PC-9 (cell line): ENCODE results near the gene SLC36A2. TPM values are rescaled to one million over a fixed set of nuclear protein-coding genes. Genes with fewer than 3 reads are reported as not detected.

Source experiments
- BruUV-seq: library from RNA; stranded (reverse); fragments of 400-500 nt; replicated peaks from 2 replicates; lab custom pipeline; 2021; lab: Mats Ljungman, UMichigan
- CTCF ChIA-PET: fragments of 300-600 bp; sonication (Branson Sonifier 250); formaldehyde crosslinking; loops from one replicate; lab custom pipeline; 2022; ENCODE audit warnings: antibody characterized with exemption; lab: Charles Lee
- POLR2A ChIA-PET: fragments of 300-600 bp; sonication (Branson Sonifier 250); formaldehyde crosslinking; loops from one replicate; lab custom pipeline; 2022; ENCODE audit warnings: antibody characterized with exemption; ENCODE audit not compliant: unreplicated experiment; lab: Charles Lee
- DNase-seq, 2 experiments: peaks; one replicate each; pipeline versions ENCODE4 v3.0.0 to v3.0.0-alpha.2; 2015 to 2022; ENCODE audit warnings: mixed read lengths in 1 of 2
- H2AFZ ChIP-seq: fragments of 200-600 bp; sonication (generic); 2 replicates; pipeline ENCODE4 v1.8.1; 2017; ENCODE audit warnings: antibody characterized with exemption
- H3F3A ChIP-seq: fragments of 200-600 bp; sonication (generic); 2 replicates; pipeline ENCODE4 v1.8.1; 2017; ENCODE audit warnings: antibody characterized with exemption, mild to moderate bottlenecking, low read depth; ENCODE audit not compliant: insufficient read depth
- H3K27ac ChIP-seq: fragments of 200-600 bp; sonication (generic); 2 replicates; pipeline ENCODE4 v1.6.1; 2016; ENCODE audit warnings: mixed run types
- H3K27me3 ChIP-seq: fragments of 200-600 bp; sonication (generic); 2 replicates; pipeline ENCODE4 v1.6.1; 2016; ENCODE audit warnings: low read depth, mixed run types; ENCODE audit not compliant: insufficient read depth
- H3K36me3 ChIP-seq: fragments of 200-600 bp; sonication (generic); 2 replicates; pipeline ENCODE4 v1.6.1; 2016; ENCODE audit warnings: low read depth, mixed run types
- H3K4me1 ChIP-seq: fragments of 200-600 bp; sonication (generic); replicated peaks from 2 replicates; pipeline ENCODE4 v1.6.1; 2016; ENCODE audit warnings: mixed run types; ENCODE audit not compliant: insufficient read depth
- H3K4me2 ChIP-seq: fragments of 200-600 bp; sonication (generic); 2 replicates; pipeline ENCODE4 v1.6.1; 2017; ENCODE audit warnings: mixed run types
- H3K4me3 ChIP-seq: fragments of 200-600 bp; sonication (generic); 2 replicates; pipeline ENCODE4 v1.6.1; 2016; ENCODE audit warnings: mixed run types
- H3K79me2 ChIP-seq: fragments of 200-600 bp; sonication (generic); 2 replicates; pipeline ENCODE4 v1.6.1; 2017; ENCODE audit warnings: low read depth, mixed run types
- H3K9me2 ChIP-seq: fragments of 200-600 bp; sonication (generic); 2 replicates; pipeline ENCODE4 v1.8.1; 2017; ENCODE audit warnings: mild to moderate bottlenecking; ENCODE audit not compliant: insufficient read depth
- H3K9me3 ChIP-seq: fragments of 200-600 bp; sonication (generic); 2 replicates; pipeline ENCODE4 v1.8.1; 2016; ENCODE audit warnings: low read depth; ENCODE audit not compliant: insufficient read depth
- H4K20me1 ChIP-seq: fragments of 200-600 bp; sonication (generic); 2 replicates; pipeline ENCODE4 v1.8.1; 2017; ENCODE audit not compliant: insufficient read depth
- EZH2 ChIP-seq: fragments of 200-600 bp; sonication (generic); IDR thresholded peaks from 2 replicates; pipeline ENCODE4 v1.8.0; 2017; ENCODE audit warnings: antibody characterized with exemption, low read depth
- intact Hi-C: fragments of 100-400 bp; cut with micrococcal nuclease; formaldehyde crosslinking; loops from one replicate; pipeline ENCODE4 v1.10.0; 2022; ENCODE audit not compliant: unreplicated experiment
- total RNA-seq: library from RNA; stranded (reverse); gene quantifications from 2 replicates; pipeline ENCODE4 v1.2.3, GENCODE V29; 2021
- TF ChIP-seq, protein P1 (sequence below): fragments of 200-600 bp; sonication (generic); conservative IDR thresholded peaks from 2 replicates; pipeline ENCODE4 v1.6.1; 2017; ENCODE audit warnings: mixed run types, antibody characterized with exemption, mild to moderate bottlenecking, moderate library complexity

SLC36A2 gene
- total RNA-seq, 1 experiment from 2014 or later = not detected

DNA sequence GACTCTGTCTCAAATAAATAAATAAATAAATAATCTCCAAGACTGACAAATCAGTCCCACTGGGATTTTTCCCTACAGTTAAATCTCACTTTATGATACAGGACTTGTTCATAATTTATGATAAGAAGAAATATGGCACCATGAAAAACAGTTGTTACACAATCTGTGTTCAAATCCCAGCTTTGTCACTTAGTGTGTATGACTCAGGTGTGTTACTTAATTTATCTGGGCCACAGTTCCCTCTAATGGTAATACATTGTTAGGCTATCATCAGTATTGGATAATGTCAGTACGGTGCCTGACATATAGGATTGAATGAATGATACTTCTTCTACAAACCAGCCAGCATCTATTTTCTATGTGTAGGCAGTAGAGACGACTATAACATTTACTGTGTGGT is 66.9 kb downstream of the SLC36A2 start:
- Histone ChIP-seq H2AFZ (no peak overlapping the region), H3K4me2 (no peak overlapping the region), H3K4me3 (no peak overlapping the region), H3K4me1 (no peaks in the 10 kb centered on the region), H4K20me1 (no peaks in the 10 kb centered on the region), H3K36me3 (no peaks in the 10 kb centered on the region), H3K9me3 (no peaks in the 10 kb centered on the region), H3K27ac (no peak overlapping the region), H3F3A (no peaks in the 10 kb centered on the region), H3K79me2 (no peaks in the 10 kb centered on the region), H3K9me2 (no peaks in the 10 kb centered on the region), H3K27me3 (no peaks in the 10 kb centered on the region)
- TF ChIP-seq, protein P1, sequence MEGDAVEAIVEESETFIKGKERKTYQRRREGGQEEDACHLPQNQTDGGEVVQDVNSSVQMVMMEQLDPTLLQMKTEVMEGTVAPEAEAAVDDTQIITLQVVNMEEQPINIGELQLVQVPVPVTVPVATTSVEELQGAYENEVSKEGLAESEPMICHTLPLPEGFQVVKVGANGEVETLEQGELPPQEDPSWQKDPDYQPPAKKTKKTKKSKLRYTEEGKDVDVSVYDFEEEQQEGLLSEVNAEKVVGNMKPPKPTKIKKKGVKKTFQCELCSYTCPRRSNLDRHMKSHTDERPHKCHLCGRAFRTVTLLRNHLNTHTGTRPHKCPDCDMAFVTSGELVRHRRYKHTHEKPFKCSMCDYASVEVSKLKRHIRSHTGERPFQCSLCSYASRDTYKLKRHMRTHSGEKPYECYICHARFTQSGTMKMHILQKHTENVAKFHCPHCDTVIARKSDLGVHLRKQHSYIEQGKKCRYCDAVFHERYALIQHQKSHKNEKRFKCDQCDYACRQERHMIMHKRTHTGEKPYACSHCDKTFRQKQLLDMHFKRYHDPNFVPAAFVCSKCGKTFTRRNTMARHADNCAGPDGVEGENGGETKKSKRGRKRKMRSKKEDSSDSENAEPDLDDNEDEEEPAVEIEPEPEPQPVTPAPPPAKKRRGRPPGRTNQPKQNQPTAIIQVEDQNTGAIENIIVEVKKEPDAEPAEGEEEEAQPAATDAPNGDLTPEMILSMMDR = no peak
- no peak for TF ChIP-seq EZH2
- ChIA-PET POLR2A (no interaction called here), CTCF (interaction anchor here (0.6 kb wide), 1 partner anchor 39 kb away, joined by 5 read pairs; no protein-coding TSS in a partner anchor)
- intact Hi-C loops = no loop called here
- DNase-seq = peak in 1 of 2 experiments; percentile 50
- BruUV-seq = no TSS peak

DNA sequence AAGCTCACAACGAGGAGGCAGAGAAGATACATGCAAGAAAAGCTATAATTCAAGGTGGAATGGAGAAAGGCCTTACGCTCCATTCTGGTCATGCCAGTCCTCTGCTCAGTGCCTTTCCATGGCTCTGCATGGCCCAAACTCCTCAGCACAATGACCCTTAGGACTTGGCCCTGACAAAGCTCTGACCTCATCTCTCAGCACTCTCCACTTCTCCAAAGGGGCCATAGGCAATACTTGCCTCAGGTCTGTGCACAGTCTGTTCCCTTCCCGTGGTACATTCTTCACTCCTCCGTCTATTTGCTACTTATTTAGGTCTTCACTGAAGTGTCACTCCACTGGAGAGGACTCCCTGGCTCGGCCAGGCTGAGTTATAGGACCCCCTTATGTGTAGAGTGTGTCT is 68.5 kb downstream of the SLC36A2 start:
- ChIA-PET POLR2A (no interaction called here), CTCF (no interaction called here)
- Histone ChIP-seq H3K36me3 (no peaks in the 10 kb centered on the region), H3K79me2 (no peaks in the 10 kb centered on the region), H2AFZ (no peak overlapping the region), H3K9me3 (no peaks in the 10 kb centered on the region), H3K27ac (no peak overlapping the region), H3K4me1 (peaks cover 7% of the 10 kb centered on the region; the same call in 1 of the 2 replicates), H3F3A (0 out of 2 replicates have a peak, but pooled peaks cover 7% of the 10 kb centered on the region), H3K4me2 (no peak overlapping the region), H3K4me3 (no peak overlapping the region), H3K9me2 (no peaks in the 10 kb centered on the region), H3K27me3 (no peaks in the 10 kb centered on the region), H4K20me1 (no peaks in the 10 kb centered on the region)
- intact Hi-C loops = no loop called here
- BruUV-seq = no TSS peak
- TF ChIP-seq, protein P1 = no peak
- TF ChIP-seq EZH2 = no peak
- DNase-seq = no peak

DNA sequence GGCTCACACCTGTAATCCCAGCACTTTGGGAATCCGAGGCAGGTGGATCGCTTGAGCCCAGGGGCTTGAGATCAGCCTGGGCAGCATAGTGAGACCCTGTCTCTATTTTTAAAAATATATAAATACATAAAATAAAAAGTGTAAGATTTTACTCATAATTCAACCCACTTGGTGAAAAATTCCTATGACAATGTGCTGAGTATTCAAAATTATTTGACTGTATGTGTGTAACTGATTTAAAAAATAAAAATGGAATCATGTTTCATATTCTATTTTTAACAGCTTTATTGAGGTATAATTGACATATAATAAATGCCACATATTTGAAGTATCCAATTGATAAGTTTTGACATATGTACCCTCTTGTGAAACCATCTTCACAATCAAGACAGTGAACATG is 71.6 kb downstream of the SLC36A2 start:
- no TSS peak for BruUV-seq
- CTCF ChIA-PET = no interaction called here
- intact Hi-C loops = no loop called here
- Histone ChIP-seq H3K27ac (no peak overlapping the region), H3K9me3 (no peaks in the 10 kb centered on the region), H3K36me3 (no peaks in the 10 kb centered on the region), H3F3A (0 out of 2 replicates have a peak, but pooled peaks cover 7% of the 10 kb centered on the region), H2AFZ (no peak overlapping the region), H3K4me3 (no peak overlapping the region), H3K9me2 (no peaks in the 10 kb centered on the region), H3K27me3 (no peaks in the 10 kb centered on the region), H4K20me1 (no peaks in the 10 kb centered on the region), H3K4me1 (peaks cover 7% of the 10 kb centered on the region; the same call in 1 of the 2 replicates), H3K79me2 (no peaks in the 10 kb centered on the region), H3K4me2 (no peak overlapping the region)
- TF ChIP-seq, protein P1 = no peak
- TF ChIP-seq EZH2 = no peak
- no peak for DNase-seq
- POLR2A ChIA-PET = no interaction called here
